CD4-positive, CD25-positive, alpha-beta regulatory T cell (primary cell): ENCODE data around the gene PPP1CB. TPM values are rescaled to one million over a fixed set of nuclear protein-coding genes. Genes with fewer than 3 reads are reported as not detected.

Experiments
- ATAC-seq, 2 donors: fragments of 150-1000 bp; cut with Tn5 transposase; one replicate each; pipeline ENCODE4 v1.10.0; 2021; ENCODE audit warnings: low read depth in 2 of 2, moderate number of reproducible peaks in 2 of 2, moderate library complexity in 1 of 2
- DNase-seq, 3 donors: peaks; one replicate each; pipeline versions ENCODE4 v3.0.0 to v3.0.0-alpha.2; 2012 to 2022; ENCODE audit warnings: mixed read lengths in 1 of 3
- H3K27ac ChIP-seq: one replicate; pipeline ENCODE4 v1.7.0; 2013; ENCODE audit warnings: mild to moderate bottlenecking, low read length; ENCODE audit not compliant: insufficient read depth, poor library complexity, severe bottlenecking
- H3K27me3 ChIP-seq: one replicate; pipeline ENCODE4 v1.7.0; 2013; ENCODE audit warnings: low read length; ENCODE audit not compliant: control insufficient read depth, insufficient read depth
- H3K36me3 ChIP-seq: one replicate; pipeline ENCODE4 v1.7.0; 2013; ENCODE audit warnings: mild to moderate bottlenecking, low read length, moderate library complexity; ENCODE audit not compliant: control insufficient read depth, insufficient read depth
- H3K4me1 ChIP-seq: 2 replicates; pipeline ENCODE4 v1.7.0; 2013; ENCODE audit warnings: mild to moderate bottlenecking, low read length; ENCODE audit not compliant: insufficient read depth, control insufficient read depth, poor library complexity, severe bottlenecking
- H3K4me3 ChIP-seq: one replicate; pipeline ENCODE4 v1.7.0; 2013; ENCODE audit warnings: low read depth, mild to moderate bottlenecking, low read length, moderate library complexity
- H3K9me3 ChIP-seq, 2 experiments: 1 replicate in 1 of 2; 2 replicates in 1 of 2; pipeline ENCODE4 v1.7.0; 2013; ENCODE audit warnings: low read length in 2 of 2, mild to moderate bottlenecking in 1 of 2, moderate library complexity in 1 of 2; ENCODE audit not compliant: control insufficient read depth in 2 of 2
- H3K27ac Mint-ChIP-seq, 3 donors: one replicate each; pipeline ENCODE4 v1.8.0; 2020 to 2022; ENCODE audit warnings: mild to moderate bottlenecking in 3 of 3, mixed read lengths in 3 of 3, moderate library complexity in 2 of 3
- H3K27me3 Mint-ChIP-seq: one replicate; pipeline ENCODE4 v1.8.0; 2022; ENCODE audit warnings: mild to moderate bottlenecking, mixed read lengths
- H3K36me3 Mint-ChIP-seq: one replicate; pipeline ENCODE4 v1.8.0; 2020; ENCODE audit warnings: mixed read lengths
- H3K4me1 Mint-ChIP-seq, 4 donors: one replicate each; pipeline ENCODE4 v1.8.0; 2020 to 2022; ENCODE audit warnings: mixed read lengths in 4 of 4, mild to moderate bottlenecking in 1 of 4
- H3K4me3 Mint-ChIP-seq, 4 donors: one replicate each; pipeline ENCODE4 v1.8.0; 2020 to 2022; ENCODE audit warnings: mild to moderate bottlenecking in 4 of 4, mixed read lengths in 4 of 4, moderate library complexity in 3 of 4
- H3K9me3 Mint-ChIP-seq, 7 donors: one replicate each; pipeline ENCODE4 v1.8.0; 2020 to 2022; ENCODE audit warnings: mixed read lengths in 7 of 7, mild to moderate bottlenecking in 3 of 7, moderate library complexity in 2 of 7
- polyA plus RNA-seq, 4 donors: library from polyadenylated mRNA; unstranded; fragments of 300-500 nt; fragmentation: Illumina TruSeq; gene quantifications; one replicate each; pipeline ENCODE4 v1.2.3, GENCODE V29; 2021
- total RNA-seq: library from RNA; stranded (reverse); gene quantifications from one replicate; pipeline ENCODE4 v1.2.3, GENCODE V29; 2022

The PPP1CB gene
- total and polyA plus RNA-seq, 5 donors from 2014 or later = 102 to 303 (median 121) TPM

- Histone ChIP-seq H3K9me3 (no peaks in the 10 kb centered on the region), H3K27ac (peak overlapping the region; percentile 99), H3K36me3 (no peaks in the 10 kb centered on the region), H3K27me3 (no peaks in the 10 kb centered on the region), H3K4me3 (peak overlapping the region; percentile 100), H3K4me1 (peaks cover 63% of the 10 kb centered on the region)
- H3K4me3 Mint-ChIP-seq = peak overlapping the region; percentile 91 to 100 (median 97)
- peaks cover 6% of the 10 kb centered on the region for H3K36me3 Mint-ChIP-seq
- peak in 2 of 3 donors; percentile 11 to 43 for DNase-seq
- peaks cover 37 to 81% (median 64%) of the 10 kb centered on the region in 4 donors for H3K4me1 Mint-ChIP-seq
- peaks cover 13% of the 10 kb centered on the region for H3K27me3 Mint-ChIP-seq
- peak; percentile 15 to 17 for ATAC-seq
- H3K9me3 Mint-ChIP-seq = peaks cover 0 to 1% (median 0%) of the 10 kb centered on the region in 7 donors
- H3K27ac Mint-ChIP-seq = peak overlapping the region; percentile 95 to 99 (median 99)
These were observed 463 bp downstream of the PPP1CB start for GRCh38 chr2:28751956-28752630.

- peak overlapping the region; percentile 100 for H3K4me3 ChIP-seq
- H3K27me3 Mint-ChIP-seq = peaks cover 13% of the 10 kb centered on the region
- peaks cover 6% of the 10 kb centered on the region for H3K36me3 Mint-ChIP-seq
- no peaks in the 10 kb centered on the region for H3K9me3 ChIP-seq
- peak overlapping the region; percentile 95 to 99 (median 99) for H3K27ac Mint-ChIP-seq
- peaks cover 43 to 81% (median 65%) of the 10 kb centered on the region in 4 donors for H3K4me1 Mint-ChIP-seq
- peaks cover 64% of the 10 kb centered on the region for H3K4me1 ChIP-seq
- peak overlapping the region; percentile 91 to 100 (median 97) for H3K4me3 Mint-ChIP-seq
- H3K9me3 Mint-ChIP-seq = peaks cover 0 to 1% (median 0%) of the 10 kb centered on the region in 7 donors
- peak in 2 of 3 donors; percentile 31 to 45 for DNase-seq
- no peaks in the 10 kb centered on the region for H3K36me3 ChIP-seq
- H3K27me3 ChIP-seq = no peaks in the 10 kb centered on the region
- no peak for ATAC-seq
- H3K27ac ChIP-seq = peak overlapping the region; percentile 99
These were observed 1.2 kb downstream of the PPP1CB start for GRCh38 chr2:28752631-28753376.

- ATAC-seq (no peak), DNase-seq (no peak)
- H3K9me3 ChIP-seq = no peaks in the 10 kb centered on the region
- peaks cover 58% of the 10 kb centered on the region for H3K4me1 ChIP-seq
- H3K36me3 ChIP-seq = peaks cover 5% of the 10 kb centered on the region
- H3K4me3 ChIP-seq = peak overlapping the region; percentile 100
- Mint-ChIP-seq H3K36me3 (peaks cover 6% of the 10 kb centered on the region), H3K4me1 (peaks cover 48 to 81% (median 64%) of the 10 kb centered on the region in 4 donors), H3K27ac (peak overlapping the region in 1 of 3 donors; percentile 16), H3K9me3 (peaks cover 0 to 1% (median 0%) of the 10 kb centered on the region in 7 donors), H3K4me3 (peak overlapping the region; percentile 68 to 97 (median 75)), H3K27me3 (peaks cover 13% of the 10 kb centered on the region)
- no peaks in the 10 kb centered on the region for H3K27me3 ChIP-seq
- H3K27ac ChIP-seq = peak overlapping the region; percentile 29
These were observed 2.7 kb downstream of the PPP1CB start for GRCh38 chr2:28754321-28754720.

- H3K4me1 Mint-ChIP-seq = peaks cover 39 to 74% (median 59%) of the 10 kb centered on the region in 4 donors
- peaks cover 48% of the 10 kb centered on the region for H3K4me1 ChIP-seq
- peaks cover 6% of the 10 kb centered on the region for H3K36me3 Mint-ChIP-seq
- no peaks in the 10 kb centered on the region for H3K9me3 ChIP-seq
- no peak for ATAC-seq
- H3K27ac Mint-ChIP-seq = peak overlapping the region in 2 of 3 donors; percentile 13 to 27
- no peak overlapping the region for H3K27ac ChIP-seq
- H3K27me3 ChIP-seq = no peaks in the 10 kb centered on the region
- H3K27me3 Mint-ChIP-seq = peaks cover 13% of the 10 kb centered on the region
- peaks cover 0 to 1% (median 0%) of the 10 kb centered on the region in 7 donors for H3K9me3 Mint-ChIP-seq
- H3K36me3 ChIP-seq = peaks cover 8% of the 10 kb centered on the region
- no peak for DNase-seq
- peak overlapping the region; percentile 100 for H3K4me3 ChIP-seq
- H3K4me3 Mint-ChIP-seq = peak overlapping the region; percentile 63 to 97 (median 74)
These were observed 3.8 kb downstream of the PPP1CB start for GRCh38 chr2:28755421-28755820.

- Histone ChIP-seq H3K27me3 (no peaks in the 10 kb centered on the region), H3K4me1 (peaks cover 69% of the 10 kb centered on the region), H3K27ac (no peak overlapping the region), H3K4me3 (peak overlapping the region; percentile 48), H3K36me3 (peaks cover 16% of the 10 kb centered on the region), H3K9me3 (no peaks in the 10 kb centered on the region)
- H3K4me3 Mint-ChIP-seq = peak overlapping the region in 2 of 4 donors; percentile 8 to 63
- ATAC-seq (no peak), DNase-seq (no peak)
- H3K36me3 Mint-ChIP-seq = peaks cover 6% of the 10 kb centered on the region
- H3K9me3 Mint-ChIP-seq = peaks cover 0 to 1% (median 0%) of the 10 kb centered on the region in 7 donors
- peak overlapping the region in 1 of 3 donors; percentile 12 for H3K27ac Mint-ChIP-seq
- H3K4me1 Mint-ChIP-seq = peaks cover 55 to 87% (median 68%) of the 10 kb centered on the region in 4 donors
- H3K27me3 Mint-ChIP-seq = no peaks in the 10 kb centered on the region
These were observed 6.8 kb downstream of the PPP1CB start for GRCh38 chr2:28758459-28758858.

- H3K9me3 ChIP-seq = no peaks in the 10 kb centered on the region
- Mint-ChIP-seq H3K27me3 (no peaks in the 10 kb centered on the region), H3K4me1 (peaks cover 59 to 92% (median 75%) of the 10 kb centered on the region in 4 donors), H3K36me3 (peaks cover under 1% of the 10 kb centered on the region), H3K9me3 (peaks cover 0 to 3% (median 0%) of the 10 kb centered on the region in 7 donors), H3K27ac (no peak overlapping the region), H3K4me3 (peak overlapping the region in 3 of 4 donors; percentile 10 to 50 (median 43))
- peaks cover 69% of the 10 kb centered on the region for H3K4me1 ChIP-seq
- H3K27ac ChIP-seq = no peak overlapping the region
- peak overlapping the region; percentile 34 for H3K4me3 ChIP-seq
- H3K27me3 ChIP-seq = no peaks in the 10 kb centered on the region
- H3K36me3 ChIP-seq = peaks cover 16% of the 10 kb centered on the region
- ATAC-seq (no peak), DNase-seq (no peak)
These were observed 9.8 kb downstream of the PPP1CB start for GRCh38 chr2:28761420-28761819.

- Histone ChIP-seq H3K9me3 (no peaks in the 10 kb centered on the region), H3K4me3 (peak overlapping the region; percentile 35), H3K4me1 (peaks cover 63% of the 10 kb centered on the region), H3K36me3 (peaks cover 11% of the 10 kb centered on the region), H3K27me3 (no peaks in the 10 kb centered on the region), H3K27ac (no peak overlapping the region)
- ATAC-seq (no peak), DNase-seq (no peak)
- Mint-ChIP-seq H3K9me3 (peaks cover 0 to 1% (median 0%) of the 10 kb centered on the region in 7 donors), H3K36me3 (no peaks in the 10 kb centered on the region), H3K27ac (peak overlapping the region in 2 of 3 donors; percentile 4 to 56), H3K4me1 (peaks cover 61 to 98% (median 83%) of the 10 kb centered on the region in 4 donors), H3K4me3 (peak overlapping the region; percentile 4 to 62 (median 21)), H3K27me3 (no peaks in the 10 kb centered on the region)
These were observed 13.5 kb downstream of the PPP1CB start for GRCh38 chr2:28764909-28765711.
